Measurements from ENCODE around the gene CDK14.

CDK14 gene

GRCh38 chr7:90642978-90643377, 46.9 kb downstream of the CDK14 start:
- no peak for DNase-seq

DNA sequence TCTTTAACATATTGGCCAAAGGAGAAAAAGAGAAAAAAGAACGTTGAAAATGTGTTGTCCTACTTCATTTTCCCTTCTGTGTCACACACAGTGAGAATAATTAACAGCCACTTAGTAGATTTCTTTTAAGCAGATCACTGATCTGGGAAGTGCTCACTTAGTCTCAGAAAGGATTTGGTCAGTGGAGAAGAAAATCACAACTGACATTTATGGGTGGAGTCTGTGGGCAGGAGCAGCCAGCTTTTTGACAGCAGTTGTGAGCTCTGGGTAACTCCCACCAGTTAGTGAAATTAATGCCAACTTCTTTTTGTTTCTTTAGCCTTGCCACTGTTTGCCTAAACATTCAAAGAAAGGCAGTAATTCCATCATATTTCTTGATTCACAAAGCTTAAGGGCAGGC, 49.7 kb downstream of the CDK14 start:
- DNase-seq = no peak

GRCh38 chr7:90648107-90648506, 52.0 kb downstream of the CDK14 start:
- DNase-seq = peak in 1 of 4 experiments; percentile 7

- DNase-seq = no peak
Observed at GRCh38 chr7:90648834-90649233, 52.7 kb downstream of the CDK14 start.

DNA sequence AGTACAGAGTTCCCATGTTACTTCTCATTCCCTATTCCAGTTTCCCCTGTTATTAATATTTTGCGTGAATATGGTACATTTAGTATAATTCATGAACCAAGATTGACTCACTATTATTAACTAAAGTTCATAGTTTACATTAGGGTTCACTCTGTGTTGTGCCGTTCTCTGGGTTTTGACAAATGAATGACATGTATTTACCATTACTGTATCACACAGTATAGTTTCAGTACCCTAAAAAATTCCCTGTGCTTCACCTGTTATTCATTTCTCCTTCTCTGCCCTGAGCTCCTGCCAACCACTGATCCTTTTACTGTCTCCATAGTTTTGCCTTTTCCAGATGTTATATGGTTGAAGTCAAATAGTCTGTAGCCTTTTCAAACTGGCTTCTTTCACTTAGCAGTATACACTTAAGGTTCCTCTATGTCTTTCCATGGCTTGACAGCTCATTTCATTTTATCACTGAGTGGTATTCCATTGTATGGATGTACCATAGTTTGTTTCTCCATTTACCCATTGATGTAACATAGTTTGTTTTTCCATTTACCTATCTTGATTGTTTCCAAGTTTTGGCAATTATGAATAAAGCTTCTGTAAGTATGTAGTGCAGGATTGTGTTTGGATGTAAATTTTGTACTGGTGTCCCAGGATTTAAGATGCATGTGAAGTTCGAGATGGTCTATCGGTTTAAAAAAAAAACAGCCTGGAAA, 58.8 kb downstream of the CDK14 start:
- DNase-seq = no peak

- DNase-seq = no peak
Observed at GRCh38 chr7:90655566-90655965, 59.4 kb downstream of the CDK14 start.

DNA sequence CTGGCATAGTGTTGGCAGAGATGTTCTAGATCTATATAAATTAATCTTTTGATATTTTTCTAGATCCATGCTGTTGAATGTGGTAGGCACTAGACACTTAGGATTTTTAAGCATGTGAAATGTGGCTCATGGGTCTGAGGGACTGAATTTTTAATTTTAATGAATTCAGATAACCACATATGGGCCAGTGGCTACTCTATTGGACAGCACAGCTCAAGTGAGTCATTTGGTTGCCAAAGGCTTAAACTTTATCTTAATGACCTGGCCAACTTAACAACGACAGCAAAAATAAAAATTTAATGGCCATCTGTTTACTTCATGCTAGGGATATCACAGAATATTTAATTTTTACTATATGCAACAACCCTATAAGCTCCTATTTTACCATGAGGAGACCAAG, 61.4 kb downstream of the CDK14 start:
- no peak for DNase-seq

DNA sequence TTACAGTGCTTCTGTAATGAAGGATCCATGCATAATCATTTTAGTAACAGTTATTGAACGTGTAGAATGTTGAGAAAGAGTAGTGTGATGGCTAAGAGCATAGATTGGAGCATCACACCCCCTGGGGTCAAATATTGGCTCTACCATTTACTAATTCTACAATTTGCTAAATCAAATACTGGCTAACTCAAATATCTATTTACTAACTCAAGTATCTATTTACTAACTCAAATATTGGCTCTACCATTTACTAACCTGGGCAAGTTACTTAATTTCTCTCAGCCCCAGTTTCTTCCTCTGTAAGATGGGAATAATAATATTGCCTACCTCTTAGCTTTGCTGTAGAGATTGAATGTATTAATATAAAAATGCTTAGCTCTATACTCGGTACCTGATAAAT, 64.0 kb downstream of the CDK14 start:
- DNase-seq = no peak

- no peak for DNase-seq
Observed at GRCh38 chr7:90660819-90661218, 64.7 kb downstream of the CDK14 start.

DNA sequence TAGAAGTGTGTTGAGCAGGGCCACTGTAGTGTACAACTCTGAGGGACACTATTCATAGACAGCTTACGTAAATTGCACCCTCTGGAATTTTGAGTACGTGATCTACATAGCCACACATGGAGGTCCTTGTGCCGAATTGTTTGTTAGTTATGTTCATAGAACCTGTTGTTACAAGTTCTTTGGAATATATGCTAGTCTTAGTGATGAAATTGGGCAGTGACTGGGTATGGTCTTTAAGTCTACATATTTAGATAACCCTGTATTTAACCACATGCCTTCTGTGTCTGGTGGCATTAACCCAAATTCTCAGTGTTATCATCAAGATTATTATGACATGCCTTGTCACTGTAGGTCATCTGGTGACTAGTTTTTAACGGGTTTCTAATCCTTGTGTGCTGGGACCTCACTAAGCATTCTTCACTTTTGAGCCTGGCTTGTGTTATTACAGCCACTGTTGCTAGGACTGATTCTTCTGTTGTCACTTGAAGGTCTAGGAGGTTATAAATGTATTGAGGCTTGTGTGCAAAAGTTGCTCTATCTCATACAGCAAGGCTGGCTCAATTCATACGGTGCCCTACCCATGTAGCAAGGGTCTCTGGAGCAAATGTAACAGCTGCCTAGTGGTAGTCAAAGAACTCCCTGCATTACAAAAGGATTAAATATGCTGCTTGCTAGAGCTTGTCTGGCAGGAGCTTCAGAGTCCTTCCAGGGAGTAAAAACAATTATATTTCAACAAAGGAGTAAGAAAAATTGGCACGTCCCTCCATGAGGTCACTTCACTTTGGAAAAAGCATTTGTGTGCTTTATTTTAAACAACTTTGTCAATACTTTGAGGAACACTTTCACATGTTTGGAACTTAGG, 65.4 kb downstream of the CDK14 start:
- DNase-seq = no peak

DNA sequence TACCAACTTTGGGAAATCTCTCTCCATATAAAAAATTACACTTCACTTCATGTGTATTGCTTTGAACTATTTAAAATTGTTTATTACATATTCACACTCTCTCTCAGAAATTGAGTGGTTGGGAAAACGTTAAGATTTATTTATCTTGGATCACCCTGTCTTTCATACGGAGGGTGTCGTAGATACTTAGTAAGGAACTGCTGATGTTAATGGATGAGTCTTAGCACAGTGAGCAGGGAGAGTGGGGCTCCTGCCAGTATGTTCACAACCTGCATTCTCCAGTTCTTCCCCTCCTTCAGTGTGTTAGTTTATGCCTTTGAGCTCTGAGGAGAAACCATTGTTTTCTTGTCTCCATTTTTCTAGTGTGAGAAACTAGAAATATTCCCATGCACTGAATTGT, 67.1 kb downstream of the CDK14 start:
- DNase-seq = no peak

DNA sequence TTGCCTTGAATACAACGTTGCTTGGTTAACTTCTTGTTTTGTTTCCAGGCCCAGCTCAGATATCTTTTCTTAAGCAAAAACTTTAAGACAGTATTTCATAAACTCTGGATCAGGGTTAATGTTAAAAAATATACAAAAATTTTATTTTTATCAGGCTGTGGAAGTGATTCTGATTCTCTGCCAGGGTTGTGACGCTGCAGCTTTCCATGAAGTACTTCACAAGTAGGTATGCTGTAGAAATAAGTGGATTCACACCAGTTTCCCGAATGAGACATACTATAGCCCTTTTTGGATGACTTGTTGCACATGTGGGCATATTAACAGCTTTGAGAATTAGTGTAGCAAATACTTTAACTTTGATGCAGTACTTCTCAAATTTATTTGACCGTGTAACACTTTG, 70.1 kb downstream of the CDK14 start:
- peak in 1 of 4 experiments; percentile 9 for DNase-seq

- no peak for DNase-seq
Observed at GRCh38 chr7:90668992-90669391, 72.9 kb downstream of the CDK14 start.

DNA sequence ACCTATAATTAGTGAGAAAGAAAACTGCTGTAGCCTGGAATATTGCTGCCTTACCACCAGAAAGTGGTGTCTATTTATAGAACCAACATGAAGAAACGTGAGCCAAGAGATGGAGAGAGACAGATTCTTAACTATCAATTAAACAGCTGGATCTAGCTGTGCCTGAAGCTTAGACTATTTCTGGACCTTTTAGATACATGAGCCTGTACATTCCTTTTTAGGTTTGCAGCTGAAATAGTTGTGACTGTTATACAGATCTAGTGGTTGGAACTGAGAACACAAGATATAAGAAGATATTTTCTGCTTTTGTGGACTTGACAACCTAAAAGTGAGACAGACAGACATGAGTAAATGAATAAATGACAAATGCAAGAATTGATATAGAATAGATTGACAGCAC, 73.4 kb downstream of the CDK14 start:
- DNase-seq = no peak

DNA sequence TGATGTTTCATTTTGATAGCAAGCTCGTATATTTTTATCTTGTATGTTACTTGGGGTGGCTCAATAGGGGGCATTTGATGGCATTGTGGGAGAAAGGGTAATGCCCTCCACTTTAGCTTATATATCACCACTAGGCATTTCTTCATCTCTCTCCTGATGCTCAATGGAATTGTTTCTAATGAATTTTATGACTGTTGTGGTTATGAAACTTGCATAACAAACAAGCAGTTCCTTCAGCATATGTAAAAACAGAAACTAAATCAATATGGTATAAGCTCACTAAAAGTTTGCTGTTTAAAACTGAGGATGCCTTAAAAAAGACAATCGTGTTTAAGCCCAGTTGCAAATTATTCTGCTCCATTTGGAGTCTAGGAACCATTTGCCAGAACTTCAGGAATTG, 75.5 kb downstream of the CDK14 start:
- DNase-seq = no peak

DNA sequence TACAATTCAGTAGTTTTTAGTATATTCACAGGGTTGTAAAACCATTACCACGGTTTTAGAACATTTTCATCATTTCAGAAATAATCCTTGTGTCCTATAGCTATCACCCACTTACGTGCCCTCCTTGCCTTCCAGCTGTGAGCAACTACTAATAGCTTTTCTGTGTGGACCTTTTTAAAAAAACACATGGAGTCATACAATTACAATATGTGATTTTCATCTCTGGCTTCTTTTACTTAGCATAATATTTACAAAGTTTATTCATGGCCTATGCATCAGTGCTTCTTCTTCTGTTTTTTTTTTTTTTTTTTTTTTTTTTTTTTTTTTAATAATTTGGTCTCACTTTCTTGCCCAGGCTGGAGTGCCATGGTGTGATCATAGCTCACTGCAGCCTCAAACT, 76.1 kb downstream of the CDK14 start:
- DNase-seq = no peak

GRCh38 chr7:90674625-90675024, 78.5 kb downstream of the CDK14 start:
- DNase-seq = no peak

DNA sequence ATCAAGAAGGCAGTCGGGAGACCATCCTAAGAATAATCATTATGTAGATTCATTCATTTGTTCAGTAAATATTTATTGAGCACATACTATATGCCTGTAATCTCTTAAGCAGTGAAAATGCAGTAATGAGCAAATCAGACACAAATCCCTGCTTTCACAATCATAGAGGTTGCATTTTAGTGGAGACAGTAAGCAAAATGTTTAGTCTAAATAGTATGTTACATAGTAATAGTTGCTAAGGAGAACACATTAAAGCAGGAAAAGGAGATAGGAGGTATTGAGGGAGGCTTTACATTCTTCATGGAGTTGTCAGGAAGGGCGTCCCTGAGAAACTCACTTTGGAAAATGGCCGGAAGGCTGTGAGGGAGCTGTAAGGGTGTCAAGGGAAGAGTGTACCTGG, 79.9 kb downstream of the CDK14 start:
- DNase-seq = no peak

DNA sequence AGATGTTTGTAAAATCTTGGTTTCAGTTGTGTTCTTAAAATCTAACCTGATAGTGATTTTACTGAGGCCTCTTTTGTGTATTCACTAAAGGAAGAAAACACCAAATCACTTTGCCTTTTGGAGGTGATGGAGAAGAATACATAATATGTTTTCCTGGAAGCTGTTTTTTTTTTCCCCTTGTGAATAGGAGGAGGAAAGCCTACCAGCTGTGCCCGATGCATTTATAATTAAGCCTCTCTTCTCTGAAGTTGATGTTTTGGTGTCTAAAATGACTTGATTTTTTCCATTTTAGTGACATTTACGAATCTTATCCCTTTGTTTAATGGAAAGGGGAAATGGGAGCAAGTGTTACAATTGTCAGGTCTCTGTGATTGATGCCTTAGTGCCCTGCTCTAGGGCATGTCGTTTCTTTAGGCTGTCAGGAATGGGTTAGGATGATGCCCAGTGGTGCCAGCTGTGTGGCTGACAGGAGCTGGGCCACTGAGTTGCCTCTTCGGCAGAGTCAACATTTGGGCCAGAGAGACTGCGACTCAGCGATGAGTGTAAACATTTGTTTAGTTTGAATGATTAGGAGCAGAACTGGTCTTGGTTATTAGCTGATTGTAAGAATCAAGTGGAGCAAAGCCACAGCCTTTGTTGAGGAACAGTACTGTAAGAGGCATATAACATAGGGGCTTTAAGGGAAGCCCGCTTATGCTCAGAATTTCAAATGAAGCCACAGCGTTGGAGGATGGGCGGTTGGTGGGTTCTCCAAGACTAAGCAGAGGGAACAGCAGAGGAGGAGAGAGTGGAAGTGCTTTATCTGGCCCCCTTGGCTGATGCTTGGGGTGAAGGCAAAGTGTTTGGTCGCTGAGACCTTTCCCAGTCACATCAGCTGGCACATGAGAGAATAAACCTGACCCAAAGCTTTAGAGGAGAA, 81.6 kb downstream of the CDK14 start:
- DNase-seq = no peak

- DNase-seq = no peak
Observed at GRCh38 chr7:90678986-90679385, 82.9 kb downstream of the CDK14 start.

DNA sequence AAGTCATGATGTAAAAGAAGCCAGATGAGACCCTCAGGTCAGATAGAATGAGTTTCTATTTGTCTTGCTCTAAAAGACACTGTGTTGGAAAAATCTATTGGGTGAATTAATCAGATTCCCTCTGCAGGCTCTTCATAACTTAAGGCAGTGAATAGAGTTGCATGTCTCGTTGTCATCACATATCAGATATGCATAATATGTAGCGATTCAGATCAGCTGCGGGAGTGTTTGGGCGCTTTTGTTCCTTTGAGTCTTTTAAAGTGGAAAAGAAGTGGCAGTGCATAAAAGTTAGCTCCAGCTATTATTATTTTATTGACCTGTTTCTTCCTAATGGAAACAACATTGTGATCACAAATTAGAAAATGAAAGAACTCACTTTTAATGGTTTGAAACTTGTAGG, 84.4 kb downstream of the CDK14 start:
- DNase-seq = no peak

GRCh38 chr7:90681336-90682022, 85.4 kb downstream of the CDK14 start:
- DNase-seq = no peak

- no peak for DNase-seq
Observed at GRCh38 chr7:90686146-90686545, 90.0 kb downstream of the CDK14 start.
